Prostate gland (tissue), 2 donors: ENCODE results near the gene ICAM3. TPM values are rescaled to one million over a fixed set of nuclear protein-coding genes. Genes with fewer than 3 reads are reported as not detected.

ENCODE experiments used
- DNase-seq: peaks from one replicate; pipeline ENCODE4 v3.0.0-alpha.2; 2019; ENCODE audit warnings: low spot score
- H3K27ac ChIP-seq, 2 donors: fragments of 200-600 bp; sonication (generic); 2 replicates each; pipeline ENCODE4 v1.5.1; 2017 to 2019
- H3K27me3 ChIP-seq: fragments of 200-600 bp; sonication (generic); replicated peaks from 2 replicates; pipeline ENCODE4 v1.5.1; 2019; ENCODE audit not compliant: insufficient read depth
- H3K36me3 ChIP-seq, 2 donors: fragments of 200-600 bp; sonication (generic); 1 replicate in 1 of 2; 2 replicates in 1 of 2; pipeline versions ENCODE4 v1.5.1 to v1.8.1; 2017 to 2019
- H3K4me1 ChIP-seq: fragments of 200-600 bp; sonication (generic); replicated peaks from 2 replicates; pipeline ENCODE4 v1.5.1; 2019
- H3K4me3 ChIP-seq, 2 donors: fragments of 200-600 bp; sonication (generic); 2 replicates each; pipeline ENCODE4 v1.5.1; 2017 to 2019
- H3K9me3 ChIP-seq: fragments of 200-600 bp; sonication (generic); 2 replicates; pipeline ENCODE4 v1.5.1; 2017
- CTCF ChIP-seq, 4 experiments: fragments of 200-600 bp in 2 of 4; fragments of 450-650 bp in 2 of 4; sonication (generic) in 2 of 4; IDR thresholded peaks; 1 replicate in 3 of 4; 2 replicates in 1 of 4; pipeline ENCODE4 v1.5.1; 2016 to 2019; ENCODE audit warnings: antibody characterized with exemption in 4 of 4, mild to moderate bottlenecking in 2 of 4, moderate library complexity in 2 of 4
- POLR2A ChIP-seq: fragments of 450-650 bp; IDR thresholded peaks from one replicate; pipeline ENCODE4 v1.6.1; 2016; ENCODE audit warnings: antibody characterized with exemption, mild to moderate bottlenecking
- POLR2AphosphoS5 ChIP-seq: sonication (generic); formaldehyde crosslinking; IDR thresholded peaks from one replicate; pipeline ENCODE4 v1.6.1; 2017; ENCODE audit warnings: antibody characterized with exemption
- WGBS: methylation state at CpG from one replicate; pipeline ENCODE4 v1.1.5; 2018; 5-methylcytosine and 5-hydroxymethylcytosine counted together
- intact Hi-C: fragments of 100-400 bp; cut with DNase I; formaldehyde crosslinking; loops from one replicate; pipeline ENCODE4 v1.14.2; 2022
- total RNA-seq, 2 donors: library from RNA; depleted of rRNA; stranded (reverse); fragments of >200 nt; gene quantifications; one replicate each; pipeline ENCODE4 v1.1.0, GENCODE V29; 2016

Gene ICAM3
- total RNA-seq, 2 donors from 2014 or later = 6.4 to 6.5 TPM

GRCh38 chr19:10332158-10332964, 7.1 kb downstream of the ICAM3 start:
- intact Hi-C loops = loop anchor here (2.0 kb wide), 1 partner anchor 48 kb away; the partner anchor contains the start of gene TYK2
- Histone ChIP-seq H3K27me3 (no peaks in the 10 kb centered on the region), H3K9me3 (no peaks in the 10 kb centered on the region), H3K4me1 (peaks cover 13% of the 10 kb centered on the region), H3K27ac (peak overlapping the region in 1 of 2 donors; percentile 92), H3K4me3 (peak overlapping the region; percentile 73 to 81), H3K36me3 (peaks cover 0 to 20% of the 10 kb centered on the region in 2 donors)
- no peak for DNase-seq
- no peak for TF ChIP-seq CTCF (IDR thresholded peaks at IDR 0.05)
- TF ChIP-seq POLR2AphosphoS5 = no peak
- no peak for TF ChIP-seq POLR2A
- WGBS = 31% methylated on average over 18 of the region's 18 CpGs

- H3K4me1 ChIP-seq = peaks cover 11% of the 10 kb centered on the region
- intact Hi-C loops = no loop called here
Measured at GRCh38 chr19:10329555-10329954, 9.9 kb downstream of the ICAM3 start.

GRCh38 chr19:10328558-10329429, 10.6 kb downstream of the ICAM3 start:
- no peak for DNase-seq
- 96% methylated on average over 41 of the region's 41 CpGs for WGBS
- TF ChIP-seq POLR2AphosphoS5 (no peak), POLR2A (no peak), CTCF (IDR thresholded peaks at IDR 0.05) (no peak)
- H3K36me3 ChIP-seq = peaks cover 5 to 40% of the 10 kb centered on the region in 2 donors
- H3K4me1 ChIP-seq = peaks cover 9% of the 10 kb centered on the region
- H3K27me3 ChIP-seq = no peaks in the 10 kb centered on the region
- no peak overlapping the region for H3K4me3 ChIP-seq
- intact Hi-C loops = no loop called here
- no peaks in the 10 kb centered on the region for H3K9me3 ChIP-seq
- no peak overlapping the region for H3K27ac ChIP-seq

More at GRCh38 chr19:10329555-10329954, 9.9 kb downstream of the ICAM3 start:
- H3K27ac ChIP-seq = no peak overlapping the region
- no peaks in the 10 kb centered on the region for H3K9me3 ChIP-seq
- WGBS = 91% methylated on average over 13 of the region's 13 CpGs
- no peak for DNase-seq
- H3K4me3 ChIP-seq = no peak overlapping the region
- no peak for TF ChIP-seq POLR2A
- TF ChIP-seq CTCF (IDR thresholded peaks at IDR 0.05) = no peak
- no peak for TF ChIP-seq POLR2AphosphoS5
- no peaks in the 10 kb centered on the region for H3K27me3 ChIP-seq
- peaks cover 5 to 40% of the 10 kb centered on the region in 2 donors for H3K36me3 ChIP-seq

- H3K27ac ChIP-seq = no peak overlapping the region
- WGBS = 93% methylated on average over 7 of the region's 7 CpGs
- TF ChIP-seq CTCF (IDR thresholded peaks at IDR 0.05) = no peak
- no peak for TF ChIP-seq POLR2A
- TF ChIP-seq POLR2AphosphoS5 = no peak
- peaks cover 5 to 49% of the 10 kb centered on the region in 2 donors for H3K36me3 ChIP-seq
- H3K27me3 ChIP-seq = no peaks in the 10 kb centered on the region
- peaks cover 8% of the 10 kb centered on the region for H3K4me1 ChIP-seq
- H3K4me3 ChIP-seq = no peak overlapping the region
- DNase-seq = no peak
- intact Hi-C loops = no loop called here
- no peaks in the 10 kb centered on the region for H3K9me3 ChIP-seq
Measured at GRCh38 chr19:10327793-10328192, 11.6 kb downstream of the ICAM3 start.
